ENCODE measurements around the gene API5. TPM values are rescaled to one million over a fixed set of nuclear protein-coding genes. Genes with fewer than 3 reads are reported as not detected.

API5 gene
- total RNA-seq, 1 donor from 2014 or later, result 101 TPM

- no peak overlapping the region for H3K27ac Mint-ChIP-seq (ENCODE audit: unreplicated experiment)
Observed at GRCh38 chr11:43381802-43382201, 70.0 kb downstream of the API5 start.

DNA sequence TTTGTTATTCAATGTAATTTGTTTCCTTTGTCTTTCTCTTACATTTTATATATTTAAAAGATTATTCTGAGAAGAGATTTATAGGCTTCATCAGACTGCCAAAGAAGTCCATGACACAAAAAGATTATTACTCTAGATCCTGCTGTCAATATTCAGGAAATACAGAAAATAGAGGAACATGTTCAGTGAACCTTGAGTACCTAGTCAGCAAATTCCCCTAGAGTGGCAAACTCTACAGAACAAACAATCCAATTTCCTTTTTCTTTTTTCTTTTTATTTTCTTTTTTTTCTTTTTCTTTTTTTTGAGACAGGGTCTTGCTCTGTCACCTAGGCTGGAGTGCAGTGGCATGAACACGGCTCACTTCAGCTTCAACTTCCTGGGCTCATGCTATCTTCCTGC, 70.8 kb downstream of the API5 start:
- TF ChIP-seq, protein P1, sequence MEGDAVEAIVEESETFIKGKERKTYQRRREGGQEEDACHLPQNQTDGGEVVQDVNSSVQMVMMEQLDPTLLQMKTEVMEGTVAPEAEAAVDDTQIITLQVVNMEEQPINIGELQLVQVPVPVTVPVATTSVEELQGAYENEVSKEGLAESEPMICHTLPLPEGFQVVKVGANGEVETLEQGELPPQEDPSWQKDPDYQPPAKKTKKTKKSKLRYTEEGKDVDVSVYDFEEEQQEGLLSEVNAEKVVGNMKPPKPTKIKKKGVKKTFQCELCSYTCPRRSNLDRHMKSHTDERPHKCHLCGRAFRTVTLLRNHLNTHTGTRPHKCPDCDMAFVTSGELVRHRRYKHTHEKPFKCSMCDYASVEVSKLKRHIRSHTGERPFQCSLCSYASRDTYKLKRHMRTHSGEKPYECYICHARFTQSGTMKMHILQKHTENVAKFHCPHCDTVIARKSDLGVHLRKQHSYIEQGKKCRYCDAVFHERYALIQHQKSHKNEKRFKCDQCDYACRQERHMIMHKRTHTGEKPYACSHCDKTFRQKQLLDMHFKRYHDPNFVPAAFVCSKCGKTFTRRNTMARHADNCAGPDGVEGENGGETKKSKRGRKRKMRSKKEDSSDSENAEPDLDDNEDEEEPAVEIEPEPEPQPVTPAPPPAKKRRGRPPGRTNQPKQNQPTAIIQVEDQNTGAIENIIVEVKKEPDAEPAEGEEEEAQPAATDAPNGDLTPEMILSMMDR (IDR thresholded peaks at IDR 0.05; ENCODE audit: partially characterized antibody, unreplicated experiment), result no peak
- H3K27ac Mint-ChIP-seq (ENCODE audit: unreplicated experiment), result no peak overlapping the region
- no peak for DNase-seq
- H3K27me3 Mint-ChIP-seq (ENCODE audit: unreplicated experiment), result no peaks in the 10 kb centered on the region
- H3K9me3 Mint-ChIP-seq (ENCODE audit: unreplicated experiment), result no peaks in the 10 kb centered on the region
- no peak overlapping the region for H3K4me3 Mint-ChIP-seq (ENCODE audit: unreplicated experiment)
- H3K36me3 Mint-ChIP-seq (ENCODE audit: unreplicated experiment), result no peaks in the 10 kb centered on the region
- no peaks in the 10 kb centered on the region for H3K4me1 Mint-ChIP-seq (ENCODE audit: low read depth, unreplicated experiment)

More at GRCh38 chr11:43381802-43382201, 70.0 kb downstream of the API5 start:
- H3K4me3 Mint-ChIP-seq (ENCODE audit: unreplicated experiment), result no peak overlapping the region
- no peaks in the 10 kb centered on the region for H3K27me3 Mint-ChIP-seq (ENCODE audit: unreplicated experiment)
- H3K4me1 Mint-ChIP-seq (ENCODE audit: low read depth, unreplicated experiment), result no peaks in the 10 kb centered on the region
- no peaks in the 10 kb centered on the region for H3K36me3 Mint-ChIP-seq (ENCODE audit: unreplicated experiment)
- TF ChIP-seq, protein P1 (IDR thresholded peaks at IDR 0.05; ENCODE audit: partially characterized antibody, unreplicated experiment), result no peak
- DNase-seq, result no peak
- no peaks in the 10 kb centered on the region for H3K9me3 Mint-ChIP-seq (ENCODE audit: unreplicated experiment)

- Mint-ChIP-seq H3K36me3 (ENCODE audit: unreplicated experiment) (no peaks in the 10 kb centered on the region), H3K9me3 (ENCODE audit: unreplicated experiment) (peaks cover 1% of the 10 kb centered on the region), H3K27me3 (ENCODE audit: unreplicated experiment) (no peaks in the 10 kb centered on the region), H3K4me1 (ENCODE audit: low read depth, unreplicated experiment) (no peaks in the 10 kb centered on the region), H3K4me3 (ENCODE audit: unreplicated experiment) (no peak overlapping the region), H3K27ac (ENCODE audit: unreplicated experiment) (no peak overlapping the region)
- TF ChIP-seq, protein P1 (IDR thresholded peaks at IDR 0.05; ENCODE audit: partially characterized antibody, unreplicated experiment), result no peak
- DNase-seq, result no peak
Observed at GRCh38 chr11:43384393-43384792, 72.6 kb downstream of the API5 start.

DNA sequence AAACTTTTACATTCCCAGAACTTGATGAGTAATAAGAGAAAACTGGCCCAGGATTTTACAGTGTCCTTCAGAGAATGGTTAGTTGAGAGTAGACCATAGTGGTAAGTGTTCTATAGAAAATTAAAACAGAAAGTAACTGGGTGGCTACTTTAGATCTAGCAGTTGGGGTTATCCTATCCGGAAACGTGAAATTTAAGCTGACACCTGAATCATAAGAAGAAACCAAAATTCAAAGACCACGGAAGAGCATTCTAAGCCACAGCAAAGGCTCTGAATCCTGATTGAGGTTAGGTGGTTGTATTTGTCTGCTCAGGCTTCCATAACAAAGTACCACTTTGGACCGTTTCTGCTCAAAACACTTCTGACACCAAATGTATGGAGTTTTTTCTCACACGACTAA, 80.9 kb downstream of the API5 start:
- Mint-ChIP-seq H3K27ac (ENCODE audit: unreplicated experiment) (no peak overlapping the region), H3K4me3 (ENCODE audit: unreplicated experiment) (no peak overlapping the region), H3K9me3 (ENCODE audit: unreplicated experiment) (peaks cover 1% of the 10 kb centered on the region), H3K27me3 (ENCODE audit: unreplicated experiment) (no peaks in the 10 kb centered on the region), H3K36me3 (ENCODE audit: unreplicated experiment) (no peaks in the 10 kb centered on the region), H3K4me1 (ENCODE audit: low read depth, unreplicated experiment) (no peaks in the 10 kb centered on the region)
- DNase-seq, result no peak
- TF ChIP-seq, protein P1 (IDR thresholded peaks at IDR 0.05; ENCODE audit: partially characterized antibody, unreplicated experiment), result no peak

GRCh38 chr11:43393765-43394355, 82.1 kb downstream of the API5 start:
- TF ChIP-seq, protein P1 (IDR thresholded peaks at IDR 0.05; ENCODE audit: partially characterized antibody, unreplicated experiment), result no peak
- no peaks in the 10 kb centered on the region for H3K4me1 Mint-ChIP-seq (ENCODE audit: low read depth, unreplicated experiment)
- H3K36me3 Mint-ChIP-seq (ENCODE audit: unreplicated experiment), result no peaks in the 10 kb centered on the region
- H3K4me3 Mint-ChIP-seq (ENCODE audit: unreplicated experiment), result no peak overlapping the region
- peaks cover under 1% of the 10 kb centered on the region for H3K9me3 Mint-ChIP-seq (ENCODE audit: unreplicated experiment)
- no peaks in the 10 kb centered on the region for H3K27me3 Mint-ChIP-seq (ENCODE audit: unreplicated experiment)
- H3K27ac Mint-ChIP-seq (ENCODE audit: unreplicated experiment), result no peak overlapping the region
- no peak for DNase-seq

Other genes starting within 250 kb of the API5 start
- gene TTC17, start 46.9 kb downstream of the API5 start, total RNA-seq (ENCODE audit: unreplicated experiment), result 92.0 TPM